ENCODE results near the gene SERPINH1. TPM values are rescaled to one million over a fixed set of nuclear protein-coding genes. Genes with fewer than 3 reads are reported as not detected.

Gene SERPINH1
- total and polyA plus RNA-seq, 2 experiments from 2014 or later = 444 to 955 TPM

GRCh38 chr11:75558939-75559843 lies 2.9 kb upstream of the SERPINH1 start:
- peak; percentile 77 to 97 for DNase-seq (ENCODE audit: low read depth in 1 of 2, low spot score in 1 of 2)
- H3K27me3 ChIP-seq = no peaks in the 10 kb centered on the region
- TF ChIP-seq CTCF (IDR thresholded peaks at IDR 0.05; ENCODE audit: low read depth, low read length) = no peak
- H3K9me3 ChIP-seq (ENCODE audit: low read depth) = no peaks in the 10 kb centered on the region
- H3K36me3 ChIP-seq = no peaks in the 10 kb centered on the region
- peak overlapping the region; percentile 95 for H3K27ac ChIP-seq
- H3K4me1 ChIP-seq (ENCODE audit: low read depth) = peaks cover 55% of the 10 kb centered on the region
- H3K4me3 ChIP-seq = no peak overlapping the region

- H3K9me3 ChIP-seq (ENCODE audit: low read depth) = no peaks in the 10 kb centered on the region
- H3K4me3 ChIP-seq = no peak overlapping the region
- H3K4me1 ChIP-seq (ENCODE audit: low read depth) = peaks cover 54% of the 10 kb centered on the region
- DNase-seq (ENCODE audit: low read depth in 1 of 2, low spot score in 1 of 2) = no peak
- TF ChIP-seq CTCF (IDR thresholded peaks at IDR 0.05; ENCODE audit: low read depth, low read length) = no peak
- H3K36me3 ChIP-seq = no peaks in the 10 kb centered on the region
- no peaks in the 10 kb centered on the region for H3K27me3 ChIP-seq
- peak overlapping the region; percentile 95 for H3K27ac ChIP-seq
Observed at GRCh38 chr11:75560644-75561043, 1.4 kb upstream of the SERPINH1 start.

- Histone ChIP-seq H3K4me1 (ENCODE audit: low read depth) (peaks cover 53% of the 10 kb centered on the region), H3K36me3 (peaks cover 4% of the 10 kb centered on the region), H3K9me3 (ENCODE audit: low read depth) (no peaks in the 10 kb centered on the region), H3K27me3 (no peaks in the 10 kb centered on the region), H3K4me3 (peak overlapping the region; percentile 64), H3K27ac (peak overlapping the region; percentile 95)
- DNase-seq (ENCODE audit: low read depth in 1 of 2, low spot score in 1 of 2) = no peak
- no peak for TF ChIP-seq CTCF (IDR thresholded peaks at IDR 0.05; ENCODE audit: low read depth, low read length)
Observed at GRCh38 chr11:75561426-75562047, 516 bp upstream of the SERPINH1 start.

GRCh38 chr11:75562836-75563484 lies 907 bp downstream of the SERPINH1 start:
- Histone ChIP-seq H3K36me3 (peaks cover 18% of the 10 kb centered on the region), H3K27me3 (no peaks in the 10 kb centered on the region)
- DNase-seq (ENCODE audit: low read depth in 1 of 2, low spot score in 1 of 2) = peak; percentile 53 to 76

More at GRCh38 chr11:75562836-75563484, 907 bp downstream of the SERPINH1 start:
- peak overlapping the region; percentile 64 for H3K4me3 ChIP-seq
- H3K27ac ChIP-seq = peak overlapping the region; percentile 95
- H3K4me1 ChIP-seq (ENCODE audit: low read depth) = peaks cover 45% of the 10 kb centered on the region
- no peak for TF ChIP-seq CTCF (IDR thresholded peaks at IDR 0.05; ENCODE audit: low read depth, low read length)
- no peaks in the 10 kb centered on the region for H3K9me3 ChIP-seq (ENCODE audit: low read depth)
